NCI-H1092 treated with DMSO at 0.1 percent for 48 hours (cell line): Measurements from ENCODE around the gene SYT12.
"Not testable (repeated sequence)": the region's sequence is repeated elsewhere in the genome, so short reads cannot be mapped to it uniquely, and the experiment has no call there.

Source experiments
- DNase-seq: peaks from one replicate; lab custom pipeline; 2025; lab: John Stamatoyannopoulos, UW

Gene SYT12

DNA sequence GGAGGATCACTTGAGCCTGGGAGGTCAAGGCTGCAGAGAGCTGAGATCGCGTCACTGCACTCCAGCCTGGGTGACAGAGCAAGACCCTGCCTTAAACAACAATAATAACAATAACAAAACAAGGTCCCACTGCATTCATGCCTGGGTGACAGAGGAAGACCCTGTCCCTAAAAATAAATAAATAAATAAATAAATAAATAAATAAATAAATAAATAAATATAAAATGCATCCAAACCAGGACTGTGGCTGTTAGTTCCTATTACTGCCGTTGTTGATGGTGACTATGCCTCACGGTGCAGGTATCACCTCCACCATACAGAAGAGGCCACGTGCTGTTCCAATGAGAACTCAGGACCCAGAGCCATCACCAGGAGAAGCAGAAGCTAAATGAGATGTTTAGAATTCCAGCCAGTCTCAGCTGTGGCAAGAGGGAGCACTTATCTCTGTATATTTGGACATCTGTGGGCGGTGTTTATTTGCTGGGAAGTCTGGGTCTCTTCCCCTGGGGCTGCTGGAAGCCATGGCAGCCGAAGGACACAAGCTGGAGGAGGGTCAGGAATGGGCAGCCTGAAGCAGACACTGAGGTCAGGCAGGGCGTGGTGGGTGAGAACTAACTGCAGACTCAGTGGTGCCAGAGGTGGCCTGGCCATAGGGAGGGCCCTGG lies 26.2 kb upstream of the SYT12 start:
- no peak for DNase-seq

GRCh38 chr11:66999555-66999954 lies 23.4 kb upstream of the SYT12 start:
- no peak for DNase-seq

DNA sequence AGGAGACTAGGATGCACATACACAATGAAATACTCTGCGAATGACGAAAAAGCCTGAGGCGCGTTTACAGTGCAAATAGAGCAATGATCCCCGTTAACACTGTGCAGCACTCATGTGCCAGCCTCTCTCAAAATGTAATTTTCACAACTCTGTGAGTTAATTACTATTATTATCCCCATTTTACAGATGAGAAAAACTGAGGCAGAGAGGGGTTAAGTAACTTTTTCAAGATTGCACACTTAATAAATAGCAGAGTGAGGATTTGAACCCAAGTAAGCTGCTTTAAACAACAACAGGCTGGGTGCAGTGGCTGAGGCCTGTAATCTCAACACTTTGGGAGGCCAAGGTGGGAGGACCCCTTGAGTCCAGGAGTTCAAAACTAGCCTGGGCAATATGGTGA lies 21.6 kb upstream of the SYT12 start:
- no peak for DNase-seq

- peak; percentile 21 for DNase-seq
These were observed 20.5 kb upstream of the SYT12 start for GRCh38 chr11:67002297-67002913.

DNA sequence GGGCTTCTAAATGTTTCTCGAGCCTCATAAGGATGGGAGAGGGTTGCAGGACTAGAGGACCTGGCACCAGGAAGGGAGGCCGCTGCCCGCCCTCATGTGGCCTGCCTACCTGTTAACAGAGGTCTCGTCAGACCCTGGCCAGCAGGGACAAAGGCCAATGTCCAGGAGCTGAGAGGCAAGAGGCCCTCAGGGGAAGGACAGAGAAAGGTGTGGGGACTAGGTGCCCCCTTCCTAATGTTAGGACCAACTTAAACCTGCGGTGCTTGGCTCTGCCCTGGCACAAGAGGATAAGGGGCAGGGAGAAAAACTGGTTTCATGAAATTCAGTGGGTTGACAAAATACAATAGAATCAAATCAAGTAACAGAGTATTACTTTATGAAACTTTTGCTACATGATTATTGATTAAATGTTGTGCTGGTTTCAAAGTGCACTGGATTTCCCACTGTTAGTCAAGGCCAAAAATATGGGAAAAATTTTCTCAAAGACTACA lies 20.0 kb upstream of the SYT12 start:
- no peak for DNase-seq

DNA sequence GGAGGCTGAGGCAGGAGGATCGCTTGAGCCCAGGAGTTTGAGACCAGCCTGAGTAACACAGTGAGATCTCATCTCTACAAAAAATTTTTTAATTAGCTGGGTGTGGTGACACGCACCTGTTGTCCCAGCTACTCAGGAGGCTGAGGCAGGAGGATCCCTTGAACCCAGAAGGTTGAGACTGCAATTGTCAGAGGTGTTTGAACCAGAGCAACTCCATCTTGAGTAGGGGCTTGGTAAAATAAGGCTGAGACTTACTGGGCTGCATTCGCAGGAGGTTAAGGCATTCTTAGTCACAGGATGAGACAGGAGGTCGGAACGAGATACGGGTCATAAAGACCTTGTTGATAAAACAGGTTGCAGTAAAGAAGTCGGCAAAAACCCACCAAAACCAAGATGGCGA lies 17.7 kb upstream of the SYT12 start:
- not testable (repeated sequence) for DNase-seq

GRCh38 chr11:67006029-67006884 lies 16.7 kb upstream of the SYT12 start:
- DNase-seq, result no peak

DNA sequence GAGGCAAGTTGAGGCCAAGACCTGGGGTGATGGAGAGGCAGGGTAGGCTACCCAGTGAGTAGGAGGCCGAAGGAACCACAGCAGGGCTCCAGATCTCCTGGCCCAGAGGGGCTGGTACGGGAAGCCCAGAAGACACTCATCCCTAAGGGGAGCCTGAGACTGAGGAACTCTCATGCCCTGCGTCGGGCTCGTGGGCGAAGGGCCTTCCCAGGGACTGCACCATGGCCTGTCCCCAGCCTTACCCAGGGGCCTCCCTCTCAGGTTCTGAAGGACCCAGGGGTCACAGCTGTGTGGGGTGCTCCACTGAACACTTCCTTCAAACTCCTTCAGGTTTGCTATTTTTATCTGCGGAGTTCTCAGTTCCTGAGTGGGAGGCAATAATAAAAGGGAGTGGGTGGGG lies 15.8 kb upstream of the SYT12 start:
- DNase-seq, result no peak

- no peak for DNase-seq
These were observed 12.5 kb upstream of the SYT12 start for GRCh38 chr11:67010296-67010905.

GRCh38 chr11:67013511-67014045 lies 9.4 kb upstream of the SYT12 start:
- no peak for DNase-seq

GRCh38 chr11:67014343-67014742 lies 8.6 kb upstream of the SYT12 start:
- no peak for DNase-seq

GRCh38 chr11:67015048-67015447 lies 7.9 kb upstream of the SYT12 start:
- DNase-seq, result no peak

GRCh38 chr11:67016550-67016949 lies 6.4 kb upstream of the SYT12 start:
- DNase-seq, result no peak

DNA sequence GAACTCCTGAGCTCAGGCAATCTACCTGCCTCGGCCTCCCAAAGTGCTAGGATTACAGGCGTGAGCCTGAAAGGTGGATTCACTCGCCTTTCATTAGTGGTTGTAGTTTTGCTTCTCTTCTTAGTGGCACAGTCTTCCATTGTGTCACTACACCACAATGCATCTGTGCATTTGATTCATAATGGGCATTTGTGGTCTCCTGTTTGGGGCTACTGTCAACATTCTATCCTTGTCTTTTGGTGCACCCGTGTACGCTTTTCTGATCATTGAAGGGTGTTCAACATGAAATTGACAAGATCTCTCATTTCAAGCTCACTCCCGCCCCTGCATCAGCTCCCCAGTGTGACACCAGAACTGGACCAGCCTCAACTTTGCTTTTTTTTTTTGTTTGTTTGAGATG lies 2.0 kb upstream of the SYT12 start:
- DNase-seq, result no peak

GRCh38 chr11:67022341-67022933 lies 497 bp upstream of the SYT12 start:
- DNase-seq, result peak; percentile 14

- DNase-seq, result no peak
These were observed 1.0 kb downstream of the SYT12 start for GRCh38 chr11:67023957-67024353.

DNA sequence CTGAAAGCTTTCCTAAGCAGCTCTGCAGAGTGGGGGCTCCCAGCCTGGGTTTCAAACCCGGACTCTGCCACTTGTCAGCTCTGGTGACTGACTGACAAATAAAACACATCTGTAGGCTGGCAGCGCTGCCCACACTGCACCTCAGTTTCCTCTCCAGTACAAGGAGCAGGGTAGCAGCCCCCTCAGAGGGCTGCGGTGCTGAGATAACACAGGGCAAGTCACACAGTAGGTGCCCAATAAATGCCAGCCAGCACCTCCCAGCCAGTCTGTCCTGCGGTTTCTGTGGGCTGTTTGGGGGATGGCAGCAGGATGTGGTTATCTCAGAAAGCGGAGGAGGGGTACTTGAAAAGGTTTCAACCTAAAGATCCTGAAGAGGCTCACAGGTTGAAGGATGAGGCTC lies 1.5 kb downstream of the SYT12 start:
- DNase-seq, result no peak

DNA sequence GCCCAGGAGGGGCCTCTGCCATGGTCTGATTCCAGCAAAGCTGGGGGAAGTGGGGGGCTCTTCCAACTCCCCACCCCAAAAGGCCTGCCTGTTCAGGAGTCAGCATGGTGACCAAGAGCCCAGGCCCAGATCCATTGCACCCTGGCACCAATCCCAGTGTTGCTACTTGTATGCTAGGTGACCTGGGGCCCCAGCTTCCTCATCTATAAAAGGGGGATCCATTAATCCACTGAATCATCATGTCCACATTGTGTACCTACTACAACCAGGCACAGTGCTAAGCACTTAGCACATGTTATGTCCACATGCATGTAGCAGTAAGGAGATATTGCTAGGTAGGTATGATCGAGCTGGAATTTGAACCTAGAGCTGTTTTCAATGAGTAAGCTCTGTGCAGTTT lies 2.0 kb downstream of the SYT12 start:
- DNase-seq, result no peak

GRCh38 chr11:67025750-67026149 lies 2.8 kb downstream of the SYT12 start:
- DNase-seq, result no peak

DNA sequence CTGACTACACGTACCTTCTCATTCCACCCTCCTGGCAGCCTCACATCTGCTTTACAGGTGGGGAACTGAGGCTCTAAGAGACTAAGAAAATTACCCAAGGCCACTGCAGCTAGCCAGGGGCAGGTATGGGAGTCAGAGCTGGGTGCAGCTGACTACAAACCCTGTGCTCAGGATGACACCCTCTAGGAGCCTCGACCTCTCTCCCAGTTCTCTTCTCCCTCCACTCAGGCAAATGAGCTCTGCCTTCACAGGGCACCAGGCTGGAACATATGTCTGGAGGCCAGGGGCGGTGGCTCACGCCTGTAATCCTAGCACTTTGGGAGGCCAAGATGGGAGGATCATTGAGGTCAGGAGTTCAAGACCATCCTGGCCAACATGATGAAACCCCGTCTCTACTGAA lies 4.0 kb downstream of the SYT12 start:
- no peak for DNase-seq

- DNase-seq, result no peak
These were observed 4.6 kb downstream of the SYT12 start for GRCh38 chr11:67027483-67027930.
